EL (cell line): Measurements from ENCODE around the gene TBX20.
A peak's percentile ranks its signal among the peaks of the same experiment; 100 is the strongest.
"Not testable (repeated sequence)": the region's sequence is repeated elsewhere in the genome, so short reads cannot be mapped to it uniquely, and the experiment has no call there.

Experiments
- DNase-seq: peaks from one replicate; pipeline ENCODE4 v3.0.0-alpha.2; 2016

The TBX20 gene

DNA sequence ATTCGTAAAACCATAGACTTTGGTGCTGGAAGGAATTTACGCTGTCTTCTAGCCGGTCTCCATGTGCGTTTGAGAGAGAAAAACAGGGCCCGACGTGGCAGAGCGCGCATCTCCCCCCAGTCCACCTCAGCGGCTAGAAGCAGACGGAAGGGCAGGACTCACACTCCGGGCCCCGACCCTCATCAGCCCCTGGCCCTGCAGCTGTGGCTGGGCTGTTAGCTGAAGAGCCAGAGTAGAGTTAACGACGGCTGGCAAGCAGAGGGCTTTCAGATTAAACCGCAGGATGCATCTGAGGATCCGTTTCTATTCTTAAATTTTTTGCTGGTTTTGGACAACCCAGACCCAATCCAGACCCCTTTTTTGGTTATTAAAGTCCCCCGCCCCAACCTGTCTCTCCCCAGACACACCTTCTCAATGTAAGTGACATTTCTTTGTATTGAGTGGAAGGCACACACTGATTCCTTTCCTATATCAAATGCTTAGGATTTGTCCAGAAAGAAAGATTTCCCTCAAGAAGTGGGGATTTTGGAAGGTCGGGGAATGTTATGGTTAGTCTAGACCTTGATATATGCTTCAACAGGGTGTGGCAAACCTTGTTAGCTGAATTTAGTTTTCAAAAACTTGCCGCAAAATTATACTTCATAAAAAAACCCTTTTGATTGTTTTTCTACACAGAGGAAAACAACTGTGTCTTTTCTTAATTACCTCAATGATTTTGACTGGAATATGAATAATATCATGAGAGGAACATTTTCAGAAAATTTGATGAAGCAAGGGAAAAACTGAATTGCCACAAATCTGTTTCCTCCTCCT, 1.7 kb upstream of the TBX20 start:
- no peak for DNase-seq

GRCh38 chr7:35254496-35255442, 869 bp upstream of the TBX20 start:
- DNase-seq, result no peak

- no peak for DNase-seq
Measured at GRCh38 chr7:35253460-35253709, 515 bp downstream of the TBX20 start.

DNA sequence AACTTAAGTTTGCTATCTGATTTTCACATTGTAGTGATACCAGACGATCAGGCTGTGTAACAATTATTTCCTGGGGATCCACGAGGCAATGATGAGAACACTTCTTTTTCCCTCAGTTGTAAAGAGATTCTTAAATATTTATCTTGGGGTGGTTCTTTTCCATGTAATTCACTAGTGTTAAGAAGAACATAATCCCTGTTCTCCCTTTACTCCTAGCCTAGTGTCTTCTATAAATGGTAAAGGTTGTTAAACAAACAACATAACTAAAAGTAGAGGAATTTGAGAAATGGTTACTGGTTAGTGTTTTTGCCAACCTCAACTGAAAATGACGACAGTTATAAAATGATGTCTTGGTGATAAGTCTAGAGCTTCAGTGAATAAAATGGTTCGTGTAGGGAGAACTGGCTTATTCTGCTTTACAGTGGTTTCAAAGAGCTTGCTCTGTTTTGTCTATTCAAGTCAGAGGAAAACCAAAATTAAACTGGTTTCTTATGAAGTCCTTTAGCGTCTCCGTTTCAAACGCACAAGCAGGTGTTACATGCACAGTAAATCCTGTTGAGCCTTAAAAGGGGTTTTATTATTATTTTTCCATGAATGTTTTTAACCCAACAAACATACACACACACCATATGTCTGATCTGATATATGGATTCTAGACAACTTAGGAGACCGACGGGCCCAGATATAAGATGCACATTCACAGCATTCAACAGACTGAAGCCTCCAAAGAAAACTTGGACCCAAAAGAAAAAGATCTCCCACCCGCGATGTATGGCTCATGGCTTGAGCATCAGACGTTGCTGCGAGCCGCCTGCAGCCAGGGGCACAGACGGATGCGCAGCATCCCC, 1.1 kb downstream of the TBX20 start:
- DNase-seq, result no peak

DNA sequence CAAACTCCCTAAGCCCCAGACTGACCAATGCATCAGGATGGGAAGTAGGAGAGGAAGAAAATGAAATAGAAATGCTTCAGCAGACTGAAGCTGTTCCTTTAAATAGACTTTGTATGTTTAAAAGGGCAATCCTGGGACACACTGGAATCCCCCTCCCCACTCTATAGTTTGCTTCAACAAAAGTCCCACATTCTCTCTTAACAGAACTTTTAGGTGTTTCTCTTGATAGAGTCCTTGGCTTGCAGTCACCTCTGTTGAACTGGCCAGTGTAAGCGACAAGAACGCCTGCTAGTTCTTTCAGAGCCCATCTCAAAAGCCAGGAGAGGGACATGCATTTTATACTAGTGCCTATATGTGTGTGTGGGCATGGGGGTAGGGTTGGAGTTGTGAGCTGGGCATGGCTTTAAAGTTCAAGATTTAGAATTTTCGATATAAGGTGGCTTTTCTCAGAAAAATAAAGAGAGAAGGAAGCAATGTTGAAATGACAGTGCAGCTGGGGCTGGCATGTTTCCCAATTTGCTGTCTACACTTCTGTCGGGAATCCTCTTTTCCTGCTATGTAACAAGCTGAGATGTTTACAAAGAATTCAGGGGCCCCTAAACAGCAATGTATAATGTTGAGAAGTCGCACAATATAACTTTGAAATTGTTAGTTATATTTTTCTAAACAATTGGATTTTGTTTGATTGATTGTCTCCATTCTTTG, 2.1 kb downstream of the TBX20 start:
- DNase-seq, result no peak

DNA sequence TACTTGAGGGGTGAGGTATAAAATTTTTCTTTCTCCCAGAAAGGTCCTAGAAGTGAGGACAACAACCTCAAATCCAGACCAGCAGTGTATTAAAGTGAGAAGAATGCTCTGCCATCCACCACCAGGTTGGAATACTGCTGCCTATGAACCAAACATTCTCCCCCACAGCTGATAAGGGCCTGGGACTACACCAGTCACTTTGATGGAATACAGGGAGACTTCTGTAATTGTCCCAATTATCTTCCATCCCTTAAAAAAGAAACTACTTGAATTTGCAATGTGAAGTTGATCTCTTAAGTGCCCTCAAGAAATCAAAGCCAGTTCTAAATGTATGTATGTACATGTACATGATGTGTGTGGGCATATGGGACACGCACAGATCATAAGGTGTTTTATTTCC, 3.0 kb downstream of the TBX20 start:
- no peak for DNase-seq

- DNase-seq, result no peak
Measured at GRCh38 chr7:35250452-35250851, 3.4 kb downstream of the TBX20 start.

DNA sequence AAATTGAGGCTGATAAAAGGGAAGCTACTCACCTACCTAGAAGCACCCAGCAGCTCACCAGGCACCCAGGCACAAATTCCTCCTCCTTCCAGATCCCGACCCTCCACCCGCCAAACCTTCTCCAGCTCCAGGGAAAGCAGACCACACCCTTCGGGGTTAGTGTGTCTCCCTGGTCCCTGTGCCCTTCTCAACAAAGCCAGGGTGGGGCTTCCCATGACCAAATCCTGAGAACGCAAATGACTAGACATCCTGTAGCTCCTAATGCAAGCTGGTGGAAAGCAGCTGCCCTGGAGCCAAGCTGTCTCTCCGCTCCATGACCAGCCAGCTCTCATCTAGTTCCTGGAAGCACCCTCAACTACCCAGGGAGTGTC, 4.4 kb downstream of the TBX20 start:
- DNase-seq, result no peak

- no peak for DNase-seq
Measured at GRCh38 chr7:35248576-35249536, 5.0 kb downstream of the TBX20 start.

DNA sequence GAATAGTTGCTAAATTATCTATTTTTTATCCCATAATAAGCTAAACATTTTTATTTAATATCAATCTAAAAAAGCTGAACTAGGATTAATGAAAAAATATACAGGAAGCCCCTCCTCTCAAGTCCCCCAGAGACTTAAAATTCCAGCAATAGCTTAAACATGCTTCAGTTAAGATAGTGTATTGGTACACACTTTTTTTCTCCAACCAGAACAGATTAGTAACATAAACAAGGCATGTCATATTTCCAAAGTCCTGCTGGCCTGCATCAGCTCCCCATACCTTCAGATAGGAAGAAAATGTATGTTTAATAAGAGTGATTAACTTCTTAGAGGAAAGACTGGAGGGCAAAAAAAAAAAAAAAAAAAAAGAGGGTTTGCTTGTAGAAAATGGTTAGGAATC, 7.1 kb downstream of the TBX20 start:
- DNase-seq, result no peak

- DNase-seq, result no peak
Measured at GRCh38 chr7:35241884-35242283, 12.0 kb downstream of the TBX20 start.

- no peak for DNase-seq
Measured at GRCh38 chr7:35241436-35241835, 12.5 kb downstream of the TBX20 start.

- not testable (repeated sequence) for DNase-seq
Measured at GRCh38 chr7:35241008-35241407, 12.9 kb downstream of the TBX20 start.

GRCh38 chr7:35238456-35238855, 15.4 kb downstream of the TBX20 start:
- not testable (repeated sequence) for DNase-seq

DNA sequence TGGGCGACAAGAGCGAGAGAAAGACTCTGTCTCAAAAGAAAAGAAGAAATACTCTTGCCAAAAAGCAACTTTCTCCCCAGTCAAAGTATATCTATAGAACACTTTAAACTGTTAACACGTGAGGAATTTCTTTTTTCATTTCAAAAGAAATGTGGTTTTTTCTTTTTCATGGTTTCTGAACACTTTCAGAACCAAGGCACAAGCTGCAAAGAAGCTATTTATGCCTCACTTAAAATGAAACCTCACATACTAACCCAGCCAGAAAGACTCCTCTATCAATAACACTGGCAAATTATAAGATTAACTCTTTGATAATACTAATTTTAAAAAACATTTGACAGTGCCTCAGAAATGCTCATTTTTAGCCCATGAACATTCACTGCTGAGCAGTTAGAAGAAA, 20.9 kb downstream of the TBX20 start:
- DNase-seq, result no peak

- not testable (repeated sequence) for DNase-seq
Measured at GRCh38 chr7:35231221-35231620, 22.7 kb downstream of the TBX20 start.

DNA sequence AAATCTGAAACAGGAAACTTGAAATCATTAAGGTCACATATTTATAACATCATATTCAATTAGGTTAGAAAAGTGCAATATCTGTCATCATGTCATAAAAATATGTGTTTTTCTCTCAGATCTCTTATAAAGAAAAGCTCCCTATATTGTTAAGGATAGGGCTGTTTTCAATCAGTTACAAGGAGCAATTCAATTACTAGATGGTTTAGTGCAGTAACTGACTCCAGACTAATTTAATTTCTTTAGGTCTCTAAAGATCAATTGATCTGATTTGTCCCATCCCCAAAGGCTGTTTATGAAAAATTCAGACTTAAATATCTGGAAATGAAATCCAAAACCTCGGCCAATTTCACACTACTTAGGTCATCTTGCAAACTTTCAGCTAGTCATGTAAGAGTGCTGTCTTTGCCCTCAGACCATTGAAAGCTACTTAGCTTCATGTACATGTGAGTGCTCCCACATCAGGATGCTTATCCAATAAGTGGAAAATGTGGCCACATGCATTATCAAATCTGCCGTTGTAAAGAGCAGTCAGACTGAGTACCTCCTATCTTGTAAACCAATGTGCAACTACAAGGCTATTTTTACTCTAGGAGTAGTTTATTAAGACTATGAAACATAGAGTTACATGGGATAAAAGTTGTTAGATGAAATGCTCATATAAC, 24.7 kb downstream of the TBX20 start:
- DNase-seq, result not testable (repeated sequence)

- peak; percentile 8 for DNase-seq
Measured at GRCh38 chr7:35228496-35229051, 25.3 kb downstream of the TBX20 start.

GRCh38 chr7:35227438-35227837, 26.5 kb downstream of the TBX20 start:
- DNase-seq, result peak; percentile 77

DNA sequence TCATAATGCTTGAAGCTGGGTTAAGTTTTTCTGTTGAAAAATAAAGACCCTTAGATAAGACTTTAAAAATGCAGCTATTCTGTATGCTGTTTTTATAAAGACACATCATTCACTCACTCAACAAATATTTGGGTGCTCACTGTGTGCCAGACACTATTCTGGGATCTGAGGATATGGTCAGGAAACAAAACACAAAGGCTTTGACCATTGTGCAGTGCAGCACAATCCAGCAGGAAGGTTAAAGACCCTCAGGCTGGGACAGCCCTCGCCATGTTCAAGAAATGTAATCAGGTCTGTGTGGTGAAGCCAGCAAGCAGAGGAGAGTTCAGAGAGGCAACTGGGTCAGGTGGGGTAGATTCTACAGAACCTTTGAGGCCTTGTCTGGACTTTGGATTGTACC, 31.5 kb downstream of the TBX20 start:
- not testable (repeated sequence) for DNase-seq

DNA sequence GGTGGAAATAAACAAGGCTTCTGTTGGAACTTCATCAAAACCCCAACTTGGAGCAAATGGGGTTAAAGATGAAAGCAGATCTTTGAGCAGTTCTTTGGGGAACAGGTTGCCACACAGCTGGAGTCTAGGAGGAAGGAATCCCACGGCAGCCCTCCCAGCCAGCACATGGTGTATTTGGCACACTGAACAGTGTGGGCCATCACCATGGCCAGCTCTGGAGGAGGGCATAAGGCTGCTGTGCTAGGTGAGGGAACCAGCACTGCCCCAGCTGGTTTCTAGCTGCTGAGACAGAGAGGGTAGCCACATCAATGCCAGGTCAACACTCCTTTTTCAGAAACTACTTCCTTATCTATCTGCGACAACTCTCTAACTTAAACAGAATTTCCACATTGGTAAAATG, 33.7 kb downstream of the TBX20 start:
- not testable (repeated sequence) for DNase-seq
